H1 (cell line): Measurements from ENCODE around the gene OTOF. TPM values are rescaled to one million over a fixed set of nuclear protein-coding genes. Genes with fewer than 3 reads are reported as not detected.

Experiments
- CTCF ChIA-PET: fragments of 300-600 bp; sonication (Branson Sonifier 250); formaldehyde crosslinking; loops from one replicate; lab custom pipeline; 2021; ENCODE audit not compliant: partially characterized antibody; lab: Charles Lee
- POLR2A ChIA-PET: fragments of 300-600 bp; sonication (Branson Sonifier 250); formaldehyde crosslinking; loops from one replicate; lab custom pipeline; 2021; ENCODE audit warnings: inconsistent platforms; ENCODE audit not compliant: partially characterized antibody; lab: Charles Lee
- DNase-seq, 2 experiments: peaks; one replicate each; pipeline versions ENCODE4 v3.0.0 to v3.0.0-alpha.2; 2010 to 2022; ENCODE audit warnings: low spot score in 2 of 2, low read depth in 1 of 2, mixed read lengths in 1 of 2
- FAIRE-seq: peaks from 2 replicates; lab custom pipeline; 2011; peaks lifted over from hg19 to GRCh38; lab: Jason Lieb, UNC
- H2AFZ ChIP-seq: 2 replicates; pipeline ENCODE4 v1.8.1; 2012; ENCODE audit warnings: low read length, inconsistent platforms
- H2AK5ac ChIP-seq: 2 replicates; pipeline ENCODE4 v1.6.1; 2013; ENCODE audit warnings: low read depth, low read length
- H2BK120ac ChIP-seq: replicated peaks from 2 replicates; pipeline ENCODE3; 2013; ENCODE audit warnings: low read depth, low read length, inconsistent platforms
- H2BK12ac ChIP-seq: 2 replicates; pipeline ENCODE4 v1.6.1; 2013; ENCODE audit warnings: low read depth, low read length
- H2BK15ac ChIP-seq: 2 replicates; pipeline ENCODE4 v1.6.1; 2013; ENCODE audit warnings: low read length
- H2BK20ac ChIP-seq: 2 replicates; pipeline ENCODE4 v1.6.1; 2013; ENCODE audit warnings: low read length
- H2BK5ac ChIP-seq: 2 replicates; pipeline ENCODE4 v1.6.1; 2013; ENCODE audit warnings: low read depth, low read length
- H3K14ac ChIP-seq: 2 replicates; pipeline ENCODE4 v1.6.1; 2013; ENCODE audit warnings: inconsistent platforms; ENCODE audit not compliant: insufficient read length
- H3K18ac ChIP-seq: 2 replicates; pipeline ENCODE4 v1.6.1; 2013; ENCODE audit warnings: low read length; ENCODE audit errors: extremely low read depth
- H3K23ac ChIP-seq: 2 replicates; pipeline ENCODE4 v1.6.1; 2013; ENCODE audit warnings: inconsistent platforms; ENCODE audit not compliant: insufficient read length
- H3K23me2 ChIP-seq: 2 replicates; pipeline ENCODE4 v1.6.1; 2013; ENCODE audit warnings: low read depth, low read length
- H3K27ac ChIP-seq: 2 replicates; pipeline ENCODE4 v1.6.1; 2011; ENCODE audit warnings: low read depth, low read length, inconsistent platforms
- H3K27me3 ChIP-seq, 4 experiments: replicated peaks in 1 of 4; 1 replicate in 1 of 4; 2 replicates in 3 of 4; pipeline versions ENCODE4 v1.6.1 to v1.8.1; 2011 to 2013; ENCODE audit warnings: low read length in 3 of 4, mild to moderate bottlenecking in 3 of 4, inconsistent platforms in 2 of 4, mixed read lengths in 2 of 4, moderate library complexity in 1 of 4; ENCODE audit not compliant: control insufficient read depth in 3 of 4, insufficient read depth in 3 of 4; ENCODE audit errors: extremely low read depth in 1 of 4
- H3K36me3 ChIP-seq, 4 experiments: 2 replicates each; pipeline versions ENCODE4 v1.6.1 to v1.8.1; 2011 to 2013; ENCODE audit warnings: mild to moderate bottlenecking in 4 of 4, low read length in 3 of 4, moderate library complexity in 2 of 4, control low read depth in 1 of 4, inconsistent platforms in 1 of 4; ENCODE audit not compliant: insufficient read depth in 4 of 4, control insufficient read depth in 2 of 4
- H3K4ac ChIP-seq: replicated peaks from 2 replicates; pipeline ENCODE3; 2013; ENCODE audit warnings: low read length, low read depth, mixed read lengths, inconsistent platforms; ENCODE audit not compliant: insufficient read length
- H3K4me1 ChIP-seq, 4 experiments: replicated peaks in 1 of 4; 1 replicate in 1 of 4; 2 replicates in 3 of 4; pipeline versions ENCODE4 v1.6.1 to v1.8.1; 2011 to 2013; ENCODE audit warnings: low read length in 3 of 4, inconsistent platforms in 2 of 4, mixed read lengths in 1 of 4; ENCODE audit not compliant: insufficient read depth in 4 of 4, control insufficient read depth in 3 of 4
- H3K4me2 ChIP-seq, 2 experiments: 2 replicates each; pipeline versions ENCODE4 v1.6.1 to v1.8.1; 2011 to 2013; ENCODE audit warnings: low read depth in 2 of 2, low read length in 2 of 2, control low read depth in 1 of 2, inconsistent platforms in 1 of 2, mild to moderate bottlenecking in 1 of 2; ENCODE audit not compliant: insufficient read depth in 1 of 2
- H3K4me3 ChIP-seq, 4 experiments: fragments of 200-600, 300-600 bp in 1 of 4; sonication (generic), shearing (Covaris generic), sonication (Bioruptor Twin) in 1 of 4; 2 replicates each; pipeline versions ENCODE4 v1.5.1 to v1.8.1; 2011 to 2016; ENCODE audit warnings: low read length in 4 of 4, low read depth in 3 of 4, control low read depth in 2 of 4, inconsistent platforms in 2 of 4, mild to moderate bottlenecking in 2 of 4, mixed read lengths in 1 of 4, moderate library complexity in 1 of 4; ENCODE audit not compliant: insufficient read depth in 2 of 4; ENCODE audit errors: extremely low read depth in 1 of 4
- H3K56ac ChIP-seq: replicated peaks from 2 replicates; pipeline ENCODE3; 2013; ENCODE audit warnings: low read depth, mild to moderate bottlenecking, mixed read lengths, low read length, inconsistent platforms; ENCODE audit not compliant: insufficient read length
- H3K79me1 ChIP-seq: 2 replicates; pipeline ENCODE4 v1.6.1; 2013; ENCODE audit warnings: low read depth, low read length, control low read depth
- H3K79me2 ChIP-seq, 2 experiments: 2 replicates each; pipeline versions ENCODE4 v1.6.1 to v1.8.1; 2012 to 2013; ENCODE audit warnings: low read length in 2 of 2, mild to moderate bottlenecking in 2 of 2, inconsistent platforms in 1 of 2; ENCODE audit not compliant: insufficient read depth in 2 of 2, control insufficient read depth in 1 of 2
- H3K9ac ChIP-seq, 4 experiments: replicated peaks in 1 of 4; 1 replicate in 1 of 4; 2 replicates in 3 of 4; pipeline versions ENCODE4 v1.6.1 to v1.8.1; 2011 to 2013; ENCODE audit warnings: low read depth in 3 of 4, low read length in 3 of 4, control low read depth in 2 of 4, mild to moderate bottlenecking in 2 of 4, moderate library complexity in 2 of 4, inconsistent platforms in 1 of 4; ENCODE audit errors: extremely low read depth in 1 of 4
- H3K9me3 ChIP-seq, 2 experiments: 2 replicates each; pipeline versions ENCODE4 v1.6.1 to v1.8.1; 2012 to 2013; ENCODE audit warnings: mild to moderate bottlenecking in 2 of 2, moderate library complexity in 2 of 2, control low read depth in 1 of 2, inconsistent platforms in 1 of 2, low read depth in 1 of 2, low read length in 1 of 2, mixed read lengths in 1 of 2; ENCODE audit not compliant: insufficient read depth in 2 of 2
- H4K20me1 ChIP-seq, 2 experiments: replicated peaks in 1 of 2; 2 replicates each; pipeline versions ENCODE3 to v1.8.1; 2011 to 2013; ENCODE audit warnings: inconsistent platforms in 2 of 2, low read length in 2 of 2, mild to moderate bottlenecking in 1 of 2; ENCODE audit not compliant: insufficient read depth in 2 of 2, control insufficient read depth in 1 of 2
- H4K5ac ChIP-seq: 2 replicates; pipeline ENCODE4 v1.6.1; 2013; ENCODE audit warnings: low read length, low read depth, mixed read lengths, inconsistent platforms; ENCODE audit not compliant: insufficient read length
- H4K8ac ChIP-seq: 2 replicates; pipeline ENCODE4 v1.8.0; 2013; ENCODE audit warnings: mild to moderate bottlenecking, moderate library complexity, low read length, inconsistent platforms; ENCODE audit not compliant: insufficient read depth; ENCODE audit errors: extremely low read depth
- H4K91ac ChIP-seq: replicated peaks from 2 replicates; pipeline ENCODE3; 2013; ENCODE audit warnings: low read length, mixed read lengths, inconsistent platforms; ENCODE audit not compliant: insufficient read length
- POLR2AphosphoS5 ChIP-seq: IDR thresholded peaks from 2 replicates; pipeline ENCODE4 v1.6.1; 2011; ENCODE audit warnings: low read depth, low read length
- SIX5 ChIP-seq: IDR thresholded peaks from 2 replicates; pipeline ENCODE4 v1.6.1; 2011; ENCODE audit warnings: mild to moderate bottlenecking, low read depth, low read length
- TCF12 ChIP-seq: IDR thresholded peaks from 2 replicates; pipeline ENCODE4 v1.6.1; 2011; ENCODE audit warnings: low read depth, mild to moderate bottlenecking, low read length
- WGBS, 2 experiments: shearing (Covaris generic) in 1 of 2; methylation state at CpG; one replicate each; pipeline versions ENCODE4 v1.1.6 to v1.1.7; 2013 to 2015; ENCODE audit warnings: low lambda C conversion rate in 2 of 2, mixed read lengths in 2 of 2, inconsistent platforms in 1 of 2, low coverage in 1 of 2, missing lambda C conversion rate in 1 of 2; ENCODE audit not compliant: insufficient replicate concordance in 2 of 2, insufficient coverage in 1 of 2, insufficient read length in 1 of 2; ENCODE audit errors: extremely low coverage in 1 of 2, missing lambda C conversion rate in 1 of 2; 5-methylcytosine and 5-hydroxymethylcytosine counted together
- polyA plus RNA-seq, 7 experiments: library from polyadenylated mRNA; depleted of rRNA in 3 of 7; stranded (reverse) in 5 of 7; unstranded in 2 of 7; fragments of >200 nt in 5 of 7; fragments of 200-250 nt in 2 of 7; gene quantifications; 1 replicate in 5 of 7; 2 replicates in 1 of 7; 4 replicates in 1 of 7; pipeline versions ENCODE4 v1.2.1 to v1.2.3, GENCODE V29; 2011 to 2013; ENCODE audit warnings: missing spikeins in 2 of 7, mixed read lengths in 2 of 7
- total RNA-seq: library from RNA; stranded (reverse); fragmentation: NEBNext Ultra II Directional; extraction: Animal tissue kit (Norgen Biotek cat#: 25700); gene quantifications from 2 replicates; pipeline ENCODE4 v1.2.1, GENCODE V29; 2021

The OTOF gene
- total and polyA plus RNA-seq, 2 of the 8 experiments (the other 6 are each of a cell fraction or from before 2014, with no cell fraction given) = 0.06 TPM; not detected in 1

DNA sequence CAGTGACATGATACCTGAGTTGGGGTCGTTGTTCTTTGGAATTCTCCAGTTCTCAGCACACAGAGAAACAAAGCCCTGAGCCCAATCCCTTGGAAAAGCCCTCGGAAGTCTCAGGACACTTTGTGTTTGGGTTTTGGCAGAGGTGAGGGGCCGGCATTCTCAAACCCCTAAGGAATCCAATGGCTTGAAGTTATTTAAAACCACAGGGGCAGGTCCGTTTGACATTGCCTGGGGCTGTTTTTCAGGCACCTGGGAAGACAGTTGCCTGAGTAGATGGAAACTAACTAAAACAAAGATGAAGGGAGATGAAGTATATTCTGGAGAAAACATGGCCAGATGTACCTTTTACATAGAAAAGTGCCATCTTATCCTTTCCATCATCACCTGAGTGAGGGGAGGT is 22.5 kb upstream of the OTOF start:
- Histone ChIP-seq H4K20me1 (no peaks in the 10 kb centered on the region), H3K23ac (no peak overlapping the region), H2BK20ac (no peak overlapping the region), H2BK12ac (no peak overlapping the region), H4K8ac (no peak overlapping the region), H3K18ac (no peak overlapping the region), H2AFZ (no peak overlapping the region), H2BK15ac (no peak overlapping the region), H4K5ac (no peak overlapping the region), H3K9ac (no peak overlapping the region), H2AK5ac (no peak overlapping the region), H3K4me2 (no peak overlapping the region), H3K56ac (no peak overlapping the region), H3K27me3 (peaks cover 0 to 15% (median 11%) of the 10 kb centered on the region in 4 experiments; a peak in 6 of 7 replicates), H3K23me2 (peaks cover 3% of the 10 kb centered on the region; the same call in 1 of the 2 replicates), H3K4me1 (peaks cover 5 to 8% (median 7%) of the 10 kb centered on the region in 4 experiments; a peak in 5 of 7 replicates), H3K4ac (no peak overlapping the region), H2BK5ac (no peak overlapping the region), H3K79me1 (no peaks in the 10 kb centered on the region), H3K9me3 (no peaks in the 10 kb centered on the region), H2BK120ac (no peak overlapping the region), H3K27ac (no peak overlapping the region), H3K79me2 (no peaks in the 10 kb centered on the region), H3K36me3 (no peaks in the 10 kb centered on the region), H3K4me3 (no peak overlapping the region), H4K91ac (no peak overlapping the region), H3K14ac (no peak overlapping the region)
- DNase-seq (no peak), FAIRE-seq (no peak)
- ChIA-PET POLR2A (interaction anchor here (2.2 kb wide), 1 partner anchor 9 kb away, joined by 5 read pairs; no protein-coding TSS in a partner anchor), CTCF (interaction anchor here (0.6 to 4.3 kb wide), 2 partner anchors 24 to 102 kb away, joined by 3 to 24 read pairs; partner anchors contain the start of gene OTOF)
- WGBS, 2 experiments = 76% methylated on average over 4 of the region's 4 CpGs; no CpG with 5 or more reads in 1 of the 2 experiments
- TF ChIP-seq SIX5 (no peak), POLR2AphosphoS5 (no peak), TCF12 (no peak)
